GM23338 (cell line): Measurements from ENCODE around the gene RIN3. TPM values are rescaled to one million over a fixed set of nuclear protein-coding genes. Genes with fewer than 3 reads are reported as not detected.

Experiments
- ATAC-seq: fragments of 200-7000 bp; cut with Tn5 transposase; 3 replicates; pipeline ENCODE4 v1.9.1; 2020
- DNase-seq: peaks from one replicate; pipeline ENCODE4 v3.0.0-alpha.2; 2015; ENCODE audit warnings: low spot score
- H2AFZ ChIP-seq: fragments of 200-600 bp; sonication (generic); 2 replicates; pipeline ENCODE4 v1.8.0; 2016; ENCODE audit warnings: antibody characterized with exemption, mild to moderate bottlenecking, moderate library complexity
- H3F3A ChIP-seq: fragments of 200-600 bp; sonication (generic); replicated peaks from 2 replicates; pipeline ENCODE4 v1.8.0; 2017; ENCODE audit warnings: antibody characterized with exemption, mixed run types, low read depth
- H3K27ac ChIP-seq: fragments of 200-600 bp; sonication (generic); 2 replicates; pipeline ENCODE4 v1.6.1; 2016; ENCODE audit warnings: low read depth
- H3K27me3 ChIP-seq: fragments of 200-600 bp; sonication (generic); 2 replicates; pipeline ENCODE4 v1.8.0; 2016; ENCODE audit warnings: mild to moderate bottlenecking, mixed run types, moderate library complexity; ENCODE audit not compliant: insufficient read depth
- H3K36me3 ChIP-seq: fragments of 200-600 bp; sonication (generic); 2 replicates; pipeline ENCODE4 v1.8.0; 2016; ENCODE audit warnings: mild to moderate bottlenecking; ENCODE audit not compliant: insufficient read depth
- H3K4me1 ChIP-seq: fragments of 200-600 bp; sonication (generic); 2 replicates; pipeline ENCODE4 v1.8.0; 2016; ENCODE audit warnings: mild to moderate bottlenecking, moderate library complexity; ENCODE audit not compliant: insufficient read depth
- H3K4me2 ChIP-seq: fragments of 200-600 bp; sonication (generic); 2 replicates; pipeline ENCODE4 v1.7.1; 2017; ENCODE audit warnings: mixed run types
- H3K4me3 ChIP-seq: fragments of 200-600 bp; sonication (generic); 2 replicates; pipeline ENCODE4 v1.6.1; 2016; ENCODE audit warnings: mixed run types
- H3K79me2 ChIP-seq: fragments of 200-600 bp; sonication (generic); replicated peaks from 2 replicates; pipeline ENCODE4 v1.8.0; 2017; ENCODE audit warnings: mild to moderate bottlenecking; ENCODE audit not compliant: insufficient read depth
- H3K9me2 ChIP-seq: fragments of 200-600 bp; sonication (generic); 2 replicates; pipeline ENCODE4 v1.8.0; 2017; ENCODE audit not compliant: insufficient read depth
- H4K20me1 ChIP-seq: fragments of 200-600 bp; sonication (generic); replicated peaks from 2 replicates; pipeline ENCODE4 v1.8.0; 2017; ENCODE audit warnings: mild to moderate bottlenecking; ENCODE audit not compliant: insufficient read depth
- H3K27ac Mint-ChIP-seq: 2 replicates; pipeline ENCODE4 v1.8.0; 2020; ENCODE audit warnings: inconsistent platforms, mild to moderate bottlenecking, moderate library complexity, mixed read lengths
- H3K27me3 Mint-ChIP-seq: 3 replicates; pipeline ENCODE4 v1.8.0; 2022; ENCODE audit warnings: low read depth, mild to moderate bottlenecking, moderate library complexity, mixed read lengths, inconsistent platforms; ENCODE audit not compliant: insufficient read depth, poor library complexity
- H3K36me3 Mint-ChIP-seq: 3 replicates; pipeline ENCODE4 v1.8.0; 2021; ENCODE audit warnings: low read depth, mild to moderate bottlenecking, inconsistent platforms, moderate library complexity, mixed read lengths
- H3K4me1 Mint-ChIP-seq: 3 replicates; pipeline ENCODE4 v1.8.0; 2020; ENCODE audit warnings: mild to moderate bottlenecking, inconsistent platforms, mixed read lengths
- H3K4me3 Mint-ChIP-seq: 3 replicates; pipeline ENCODE4 v1.8.0; 2021; ENCODE audit warnings: moderate library complexity, mild to moderate bottlenecking, inconsistent platforms, mixed read lengths
- H3K9me3 Mint-ChIP-seq: 3 replicates; pipeline ENCODE4 v1.8.0; 2020; ENCODE audit warnings: moderate library complexity, mild to moderate bottlenecking, inconsistent platforms, mixed read lengths
- CREB1 ChIP-seq: fragments of 250-450 bp; sonication (Bioruptor Pico); IDR thresholded peaks from 2 replicates; pipeline ENCODE4 v1.5.0; 2020; ENCODE audit warnings: low read depth, mild to moderate bottlenecking, moderate library complexity
- CTCF ChIP-seq, 2 experiments: fragments of 200-600 bp in 1 of 2; sonication (generic) in 1 of 2; conservative IDR thresholded peaks; 2 replicates each; pipeline versions ENCODE4 v1.5.1 to v1.6.1; 2016 to 2017; ENCODE audit warnings: antibody characterized with exemption in 2 of 2, low read depth in 2 of 2, mild to moderate bottlenecking in 2 of 2, moderate library complexity in 1 of 2
- ZNF462 ChIP-seq: fragments of 250-450 bp; sonication (Bioruptor Pico); IDR thresholded peaks from 2 replicates; pipeline ENCODE4 v1.5.0; 2020; ENCODE audit warnings: mild to moderate bottlenecking, moderate library complexity
- polyA plus RNA-seq: library from polyadenylated mRNA; unstranded; fragments of >200 nt; fragmentation: Nextera tagmentation; extraction: Ambion mirVana; gene quantifications from 2 replicates; pipeline ENCODE4 v1.2.1, GENCODE V29; 2016
- total RNA-seq: library from RNA; depleted of rRNA; stranded (reverse); fragments of >200 nt; shearing (Covaris generic); gene quantifications from 2 replicates; pipeline ENCODE4 v1.2.3, GENCODE V29; 2014

Gene RIN3
- total and polyA plus RNA-seq, 2 experiments from 2014 or later = 0.97 to 1.5 TPM

- Histone ChIP-seq H2AFZ (peak overlapping the region; percentile 72; the same call in 1 of the 2 replicates), H3K4me2 (no peak overlapping the region), H3K27ac (no peak overlapping the region), H3K9me2 (peaks cover 10% of the 10 kb centered on the region; the same call in 1 of the 2 replicates), H3K36me3 (no peaks in the 10 kb centered on the region), H4K20me1 (no peaks in the 10 kb centered on the region), H3K4me1 (peaks cover 10% of the 10 kb centered on the region), H3K27me3 (no peaks in the 10 kb centered on the region), H3K4me3 (no peak overlapping the region), H3F3A (no peaks in the 10 kb centered on the region), H3K79me2 (no peaks in the 10 kb centered on the region)
- DNase-seq (no peak), ATAC-seq (no peak)
- peaks cover 8% of the 10 kb centered on the region; the same call in 2 of the 3 replicates for H3K36me3 Mint-ChIP-seq
- no peak overlapping the region for H3K4me3 Mint-ChIP-seq
- H3K4me1 Mint-ChIP-seq = peaks cover 36% of the 10 kb centered on the region
- peaks cover 14% of the 10 kb centered on the region for H3K9me3 Mint-ChIP-seq
- TF ChIP-seq CREB1 (CRISPR knock-in tag) = no peak
- TF ChIP-seq ZNF462 (CRISPR knock-in tag) = no peak
- TF ChIP-seq CTCF (conservative IDR thresholded peaks at IDR 0.05; ENCODE audit: low read depth in 2 of 2) = no peak
- no peak overlapping the region for H3K27ac Mint-ChIP-seq
- H3K27me3 Mint-ChIP-seq = peaks cover 2% of the 10 kb centered on the region
Observed at GRCh38 chr14:92472860-92473259, 40.7 kb upstream of the RIN3 start.
